ENCODE measurements around the gene C13orf46. TPM values are rescaled to one million over a fixed set of nuclear protein-coding genes. Genes with fewer than 3 reads are reported as not detected.

C13orf46 gene
- total RNA-seq, 4 donors from 2014 or later: 0.17 to 0.94 (median 0.44) TPM; not detected in 1

DNA sequence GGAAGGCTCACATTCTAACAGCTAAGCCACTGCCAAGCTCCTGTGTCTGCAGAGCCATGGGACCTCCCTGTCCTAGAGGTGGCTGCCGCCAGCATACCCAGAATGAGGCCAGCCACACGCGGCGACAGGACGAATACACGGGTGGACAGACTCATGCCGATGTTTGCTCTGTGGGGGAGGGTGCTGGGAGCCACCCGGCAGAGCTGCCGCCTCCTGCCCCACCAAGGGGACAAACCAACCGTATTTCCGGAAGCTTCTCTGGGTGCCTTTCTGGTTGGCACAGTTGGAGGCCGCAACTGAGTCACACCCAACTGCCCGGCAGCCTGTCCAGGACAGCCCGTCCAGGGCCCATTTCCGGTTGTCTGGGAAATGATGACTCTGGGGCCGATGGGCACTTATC, 20.3 kb downstream of the C13orf46 start:
- TF ChIP-seq, protein P1, sequence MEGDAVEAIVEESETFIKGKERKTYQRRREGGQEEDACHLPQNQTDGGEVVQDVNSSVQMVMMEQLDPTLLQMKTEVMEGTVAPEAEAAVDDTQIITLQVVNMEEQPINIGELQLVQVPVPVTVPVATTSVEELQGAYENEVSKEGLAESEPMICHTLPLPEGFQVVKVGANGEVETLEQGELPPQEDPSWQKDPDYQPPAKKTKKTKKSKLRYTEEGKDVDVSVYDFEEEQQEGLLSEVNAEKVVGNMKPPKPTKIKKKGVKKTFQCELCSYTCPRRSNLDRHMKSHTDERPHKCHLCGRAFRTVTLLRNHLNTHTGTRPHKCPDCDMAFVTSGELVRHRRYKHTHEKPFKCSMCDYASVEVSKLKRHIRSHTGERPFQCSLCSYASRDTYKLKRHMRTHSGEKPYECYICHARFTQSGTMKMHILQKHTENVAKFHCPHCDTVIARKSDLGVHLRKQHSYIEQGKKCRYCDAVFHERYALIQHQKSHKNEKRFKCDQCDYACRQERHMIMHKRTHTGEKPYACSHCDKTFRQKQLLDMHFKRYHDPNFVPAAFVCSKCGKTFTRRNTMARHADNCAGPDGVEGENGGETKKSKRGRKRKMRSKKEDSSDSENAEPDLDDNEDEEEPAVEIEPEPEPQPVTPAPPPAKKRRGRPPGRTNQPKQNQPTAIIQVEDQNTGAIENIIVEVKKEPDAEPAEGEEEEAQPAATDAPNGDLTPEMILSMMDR (IDR thresholded peaks at IDR 0.05; ENCODE audit: low read depth): no peak

DNA sequence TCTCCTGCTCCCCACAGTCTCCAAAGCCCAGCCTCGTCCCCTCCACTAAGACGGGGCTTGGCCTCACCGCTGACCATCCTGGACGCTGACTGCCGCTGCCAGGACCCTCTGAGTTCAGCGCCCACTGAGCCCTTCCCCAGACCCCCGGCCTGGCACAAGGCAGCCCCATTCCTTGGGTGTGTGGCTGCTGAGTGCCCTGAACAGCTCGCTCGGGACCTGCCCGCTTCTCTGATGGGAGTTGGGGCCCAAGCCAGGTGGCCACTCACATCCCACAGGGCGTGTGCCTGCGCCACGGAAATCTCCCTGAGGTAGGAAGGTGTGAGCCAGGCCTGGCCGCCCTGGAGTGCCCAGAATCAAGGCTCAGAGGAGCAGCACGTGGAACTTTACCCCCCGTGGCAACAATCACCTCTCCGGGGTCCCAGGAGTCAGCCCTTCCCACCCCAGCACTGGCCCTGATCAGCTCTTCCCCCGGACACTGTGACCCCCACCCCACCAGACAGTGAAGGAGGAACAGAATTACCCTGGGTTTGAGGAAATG, 20.8 kb downstream of the C13orf46 start:
- TF ChIP-seq, protein P1 (IDR thresholded peaks at IDR 0.05; ENCODE audit: low read depth): no peak

DNA sequence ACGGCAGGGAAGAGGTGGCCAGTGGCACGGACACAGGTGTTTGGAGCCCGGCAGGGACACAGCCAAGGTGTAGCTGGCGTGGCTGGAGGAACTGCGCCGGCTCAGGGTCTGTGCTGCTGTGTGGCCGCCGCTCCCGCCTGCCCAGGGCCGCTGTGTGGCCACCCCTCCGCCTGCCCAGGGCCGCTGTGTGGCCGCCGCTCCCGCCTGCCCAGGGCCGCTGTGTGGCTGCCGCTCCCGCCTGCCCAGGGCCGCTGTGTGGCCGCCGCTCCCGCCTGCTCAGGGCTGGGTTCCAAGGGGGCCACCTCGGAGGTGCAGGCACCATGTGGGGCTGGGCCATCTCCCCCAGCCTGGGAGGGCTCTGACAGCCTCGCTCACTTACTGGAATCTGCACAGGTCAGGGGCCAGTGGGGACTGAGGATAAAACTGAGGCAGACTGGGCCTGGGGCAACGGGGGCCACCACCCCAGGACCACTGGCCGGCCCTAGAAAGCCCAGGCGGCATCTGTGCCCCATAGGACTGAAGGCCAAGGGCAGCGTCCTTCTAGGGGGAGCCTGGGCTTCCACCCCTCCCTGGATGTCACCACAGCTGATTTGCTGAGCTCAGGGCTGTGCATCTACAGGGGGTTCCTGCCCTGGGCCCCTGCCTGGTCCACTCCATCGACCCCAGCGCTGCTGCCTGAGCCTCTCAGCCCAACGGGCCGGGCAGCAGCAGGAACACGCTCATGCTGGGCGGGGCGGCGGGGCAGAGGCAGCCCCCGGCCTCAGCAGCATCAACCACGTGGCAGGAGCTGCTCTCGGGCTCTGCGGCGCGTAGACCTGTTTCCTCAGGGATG, 21.5 kb downstream of the C13orf46 start:
- TF ChIP-seq, protein P1 (IDR thresholded peaks at IDR 0.05; ENCODE audit: low read depth): no peak

DNA sequence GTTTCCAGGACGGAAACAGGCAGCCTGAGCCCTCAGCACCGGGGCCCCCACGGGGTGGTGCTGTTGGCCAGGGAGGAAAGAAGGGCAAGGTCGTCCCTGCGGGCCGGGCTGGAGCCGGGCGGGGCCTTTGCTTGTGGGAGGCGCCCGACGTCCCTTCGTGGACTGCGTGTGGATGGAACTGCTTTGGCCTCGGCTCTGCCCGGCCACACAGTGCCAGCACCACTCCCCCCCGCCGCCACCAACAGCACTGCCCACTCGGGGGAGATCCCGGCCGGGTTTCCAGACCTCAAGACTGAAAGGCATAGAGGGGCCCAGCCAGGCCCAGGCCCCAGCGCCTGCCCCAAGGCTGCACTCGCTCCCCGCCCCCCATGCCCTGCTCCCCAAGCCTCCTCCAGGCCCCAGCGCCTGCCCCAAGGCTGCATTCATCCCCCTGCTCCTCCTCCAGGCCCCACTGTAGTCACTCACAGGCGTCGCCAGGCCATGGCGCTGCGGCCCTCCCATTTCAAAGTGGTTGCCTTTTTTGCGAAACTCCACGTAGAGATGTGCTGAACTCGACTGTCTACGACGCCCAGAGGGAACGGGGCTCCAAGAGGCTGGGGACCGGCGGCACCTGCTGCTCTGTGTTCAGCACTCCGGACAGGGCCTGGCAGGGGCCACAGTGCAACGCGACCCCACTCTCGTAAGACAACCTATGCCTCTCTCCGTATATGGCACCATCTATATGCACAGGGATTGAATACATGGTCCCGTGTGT, 22.5 kb downstream of the C13orf46 start:
- TF ChIP-seq, protein P1 (IDR thresholded peaks at IDR 0.05; ENCODE audit: low read depth): no peak

DNA sequence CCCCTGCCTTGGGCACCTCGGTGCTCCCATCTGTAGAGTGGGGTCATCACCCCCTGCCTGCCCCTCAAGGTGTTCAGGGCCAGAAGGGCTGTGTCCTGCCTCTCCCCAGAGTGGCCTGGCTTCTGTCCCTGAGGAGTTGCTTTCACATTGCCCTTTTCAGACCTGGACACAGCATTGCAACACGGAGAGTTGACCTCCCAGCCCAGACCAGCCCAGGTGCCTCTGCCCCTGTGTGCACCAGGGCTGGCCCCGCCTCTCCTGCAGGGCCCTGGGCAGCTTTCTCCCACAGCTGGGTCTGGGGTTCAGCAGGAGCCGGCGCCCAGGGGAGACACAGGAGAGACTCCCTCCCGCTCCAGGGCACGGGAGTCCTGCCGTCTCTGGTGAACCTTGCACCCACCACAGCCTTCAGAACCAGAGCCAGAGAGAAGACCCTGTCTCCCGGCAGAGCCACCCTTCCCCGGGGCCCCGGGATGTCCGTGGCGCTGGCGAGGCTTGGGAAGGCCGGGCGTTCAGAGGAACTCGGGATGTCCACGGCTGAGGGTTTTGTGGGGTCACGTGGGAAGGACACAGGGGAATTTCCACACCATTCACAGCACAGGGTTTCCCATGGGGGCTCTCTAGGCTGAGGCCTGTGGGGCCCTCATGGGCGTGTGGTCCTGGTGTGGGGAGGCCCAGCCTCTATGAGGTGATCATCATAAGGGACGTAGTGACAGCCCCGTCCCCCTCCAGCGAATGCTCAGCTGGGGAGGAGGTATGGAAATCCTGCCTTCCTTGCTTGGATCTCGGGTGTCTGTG, 23.2 kb downstream of the C13orf46 start:
- TF ChIP-seq, protein P1 (IDR thresholded peaks at IDR 0.05; ENCODE audit: low read depth): no peak

DNA sequence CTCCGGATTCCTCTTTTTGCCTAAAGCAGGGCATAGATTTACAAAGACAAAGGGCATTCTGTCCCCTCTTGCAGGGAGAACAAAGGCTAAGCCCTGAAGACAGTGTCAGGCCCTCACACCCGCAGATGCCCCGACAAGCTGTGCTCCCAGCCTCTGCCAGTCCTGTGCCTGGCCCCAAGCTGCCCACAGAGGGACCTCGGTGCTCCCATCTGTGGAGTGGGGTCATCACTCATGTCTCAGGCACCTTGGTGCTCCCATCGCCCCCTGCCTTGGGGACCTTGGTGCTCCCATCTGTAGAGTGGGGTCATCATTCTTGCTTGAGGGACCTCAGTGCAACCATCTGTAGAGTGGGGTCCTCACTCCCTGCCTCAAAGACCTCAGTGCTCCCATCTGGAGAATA, 24.3 kb downstream of the C13orf46 start:
- TF ChIP-seq, protein P1 (IDR thresholded peaks at IDR 0.05; ENCODE audit: low read depth): no peak

Data from subcutaneous adipose tissue (tissue), 4 donors.